ENCODE results near the gene USP11.

GRCh38 chrX:47201345-47201944 lies 31.4 kb upstream of the USP11 start:
- TF ChIP-seq, protein P1, sequence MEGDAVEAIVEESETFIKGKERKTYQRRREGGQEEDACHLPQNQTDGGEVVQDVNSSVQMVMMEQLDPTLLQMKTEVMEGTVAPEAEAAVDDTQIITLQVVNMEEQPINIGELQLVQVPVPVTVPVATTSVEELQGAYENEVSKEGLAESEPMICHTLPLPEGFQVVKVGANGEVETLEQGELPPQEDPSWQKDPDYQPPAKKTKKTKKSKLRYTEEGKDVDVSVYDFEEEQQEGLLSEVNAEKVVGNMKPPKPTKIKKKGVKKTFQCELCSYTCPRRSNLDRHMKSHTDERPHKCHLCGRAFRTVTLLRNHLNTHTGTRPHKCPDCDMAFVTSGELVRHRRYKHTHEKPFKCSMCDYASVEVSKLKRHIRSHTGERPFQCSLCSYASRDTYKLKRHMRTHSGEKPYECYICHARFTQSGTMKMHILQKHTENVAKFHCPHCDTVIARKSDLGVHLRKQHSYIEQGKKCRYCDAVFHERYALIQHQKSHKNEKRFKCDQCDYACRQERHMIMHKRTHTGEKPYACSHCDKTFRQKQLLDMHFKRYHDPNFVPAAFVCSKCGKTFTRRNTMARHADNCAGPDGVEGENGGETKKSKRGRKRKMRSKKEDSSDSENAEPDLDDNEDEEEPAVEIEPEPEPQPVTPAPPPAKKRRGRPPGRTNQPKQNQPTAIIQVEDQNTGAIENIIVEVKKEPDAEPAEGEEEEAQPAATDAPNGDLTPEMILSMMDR (IDR thresholded peaks at IDR 0.05), result no peak
- TF ChIP-seq POLR2AphosphoS5 (IDR thresholded peaks at IDR 0.05) (no peak), EP300 (IDR thresholded peaks at IDR 0.05) (no peak), POLR2A (IDR thresholded peaks at IDR 0.05; ENCODE audit: low read depth) (no peak)
